Measurements from ENCODE around the gene MUSTN1.

MUSTN1 gene

DNA sequence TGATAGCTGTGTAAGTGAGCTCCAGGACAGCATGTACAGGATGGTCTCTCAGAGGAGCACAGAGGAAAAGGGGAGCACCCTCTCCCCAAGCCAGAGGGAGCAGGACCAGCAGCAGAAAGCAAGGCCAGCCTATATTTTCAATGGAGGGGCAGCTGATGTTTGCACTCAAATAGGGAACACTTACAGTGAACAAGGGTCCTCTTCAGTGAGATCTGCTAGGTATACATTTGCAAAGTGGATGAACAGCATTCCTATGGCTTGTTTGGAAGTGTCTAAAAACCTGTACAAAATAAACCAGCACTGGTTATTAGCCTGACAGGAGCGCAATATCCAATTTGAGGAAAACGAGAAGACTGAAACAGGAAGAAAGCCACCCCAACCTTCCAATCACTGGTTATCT is 17.6 kb upstream of the MUSTN1 start:
- DNase-seq (ENCODE audit: low spot score) = no peak

DNA sequence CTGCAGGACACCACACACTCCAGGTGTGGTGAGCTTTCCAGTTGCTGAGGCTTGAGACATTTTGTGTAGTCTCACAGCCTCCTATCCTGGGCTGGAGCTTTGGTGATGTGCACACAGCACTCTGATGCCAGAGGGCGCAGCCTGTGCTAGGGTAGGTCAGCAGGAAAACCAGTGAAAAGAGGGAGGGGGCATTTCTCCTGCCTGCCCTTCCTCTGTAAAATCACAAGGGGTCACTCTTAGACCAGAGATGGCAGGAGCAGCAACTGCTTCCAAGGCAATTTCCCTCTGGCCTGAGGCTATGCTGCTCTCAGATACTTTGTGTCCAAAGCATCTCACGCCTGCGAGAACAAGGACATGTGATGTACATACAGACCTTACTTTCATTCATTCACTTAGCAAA is 16.5 kb upstream of the MUSTN1 start:
- peak; percentile 36 for DNase-seq (ENCODE audit: low spot score)

DNA sequence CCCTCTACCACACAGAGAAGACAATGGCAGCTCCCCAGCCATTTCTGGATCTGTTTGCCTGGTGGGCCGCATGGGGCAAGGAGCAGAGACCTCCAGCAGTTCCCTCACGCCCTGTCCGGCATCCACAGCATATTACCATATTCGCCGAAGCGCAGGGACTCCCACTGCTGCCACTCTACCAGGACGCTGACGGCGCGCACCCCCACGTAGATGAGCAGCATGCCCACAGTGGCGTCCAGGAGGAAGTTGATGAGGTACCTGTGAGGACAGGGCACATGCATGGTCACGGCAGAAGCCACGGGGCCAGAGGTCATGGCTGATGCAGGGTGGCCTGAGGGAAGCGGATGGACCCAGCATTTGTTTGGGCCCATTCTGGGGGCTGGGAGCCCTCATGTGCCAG is 14.8 kb upstream of the MUSTN1 start:
- no peak for DNase-seq (ENCODE audit: low spot score)

DNA sequence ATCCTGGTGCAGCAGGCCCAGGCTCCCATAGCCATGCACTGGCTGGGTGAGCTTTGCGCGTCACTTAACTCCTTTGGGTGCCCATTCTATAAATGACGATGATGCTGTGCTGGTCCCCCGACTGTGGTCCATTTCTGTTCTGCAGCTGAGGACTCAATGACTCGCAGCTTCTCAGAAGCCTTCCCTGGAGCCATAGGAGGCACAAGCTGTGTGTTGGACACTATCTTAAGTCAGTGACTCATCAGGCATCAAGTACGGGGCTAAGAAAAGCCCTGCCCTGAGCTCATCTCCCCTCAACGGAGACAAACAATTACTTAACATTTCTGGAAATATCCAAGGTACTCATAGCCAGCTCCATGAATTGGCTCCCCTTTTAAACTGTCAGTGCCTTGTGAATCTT is 13.8 kb upstream of the MUSTN1 start:
- no peak for DNase-seq (ENCODE audit: low spot score)

DNA sequence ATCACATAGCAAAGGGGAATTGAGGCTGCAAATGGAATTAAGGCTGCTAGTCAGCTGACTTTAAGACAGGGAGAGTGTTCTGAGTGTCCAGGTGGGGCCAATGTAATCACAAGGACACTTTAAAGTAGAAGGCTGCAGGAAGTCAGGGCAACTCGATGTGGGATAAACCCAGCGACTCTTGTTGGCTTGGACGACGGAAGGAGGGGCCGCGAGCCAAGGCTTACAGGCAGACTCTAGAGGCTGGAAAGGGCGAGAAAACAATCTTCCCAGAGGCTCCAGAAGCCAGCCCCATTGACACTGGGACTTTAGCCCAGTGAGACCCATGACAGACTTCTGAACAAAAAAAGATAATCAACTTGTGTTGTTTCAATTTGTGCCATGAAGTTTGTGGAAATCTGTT is 12.9 kb upstream of the MUSTN1 start:
- DNase-seq (ENCODE audit: low spot score) = no peak

DNA sequence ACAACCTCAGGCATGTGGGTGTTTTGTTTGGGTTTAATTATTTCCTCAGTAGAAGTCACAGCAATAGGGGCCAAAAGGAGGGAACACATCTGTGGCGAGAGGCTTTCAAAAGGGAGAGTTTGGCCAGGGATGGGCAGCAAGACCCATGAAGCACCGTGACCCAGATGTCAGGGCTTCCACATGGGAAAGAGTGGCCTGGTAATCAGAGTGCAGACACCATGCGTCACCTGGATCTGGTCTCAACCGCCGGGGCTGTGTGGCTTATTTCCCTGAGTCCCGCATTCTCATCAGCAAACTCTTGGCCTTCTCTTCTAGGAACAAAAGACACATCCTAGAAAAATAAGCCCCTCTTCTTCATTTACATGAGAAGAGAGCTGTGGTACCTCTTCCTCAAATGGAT is 12.4 kb upstream of the MUSTN1 start:
- DNase-seq (ENCODE audit: low spot score) = no peak

DNA sequence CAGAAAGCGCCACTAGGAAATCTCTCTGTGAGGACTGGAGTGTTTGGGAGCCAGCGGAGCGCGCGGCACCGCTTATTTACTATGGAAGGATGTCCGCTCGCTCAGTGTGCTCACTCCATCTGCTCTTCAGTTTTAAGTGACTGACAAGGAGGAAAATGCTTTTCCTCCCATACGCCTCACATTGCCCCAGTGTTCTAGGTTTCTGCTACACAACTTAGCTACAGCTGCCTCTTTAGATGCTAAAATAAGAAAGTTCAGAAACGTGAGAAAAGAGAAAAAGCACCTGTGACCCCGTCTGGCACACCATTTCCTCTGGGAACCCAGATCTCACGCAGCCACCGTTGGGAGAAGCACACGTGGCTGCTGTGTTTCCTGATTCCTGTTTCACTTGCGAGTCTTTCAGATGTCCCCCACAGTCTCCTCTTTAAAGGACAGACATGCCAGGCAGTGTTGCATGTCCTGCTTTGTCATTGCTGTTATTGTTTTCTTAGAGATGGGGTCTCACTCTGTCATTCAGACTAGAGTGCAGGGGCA is 11.7 kb upstream of the MUSTN1 start:
- DNase-seq (ENCODE audit: low spot score) = no peak

DNA sequence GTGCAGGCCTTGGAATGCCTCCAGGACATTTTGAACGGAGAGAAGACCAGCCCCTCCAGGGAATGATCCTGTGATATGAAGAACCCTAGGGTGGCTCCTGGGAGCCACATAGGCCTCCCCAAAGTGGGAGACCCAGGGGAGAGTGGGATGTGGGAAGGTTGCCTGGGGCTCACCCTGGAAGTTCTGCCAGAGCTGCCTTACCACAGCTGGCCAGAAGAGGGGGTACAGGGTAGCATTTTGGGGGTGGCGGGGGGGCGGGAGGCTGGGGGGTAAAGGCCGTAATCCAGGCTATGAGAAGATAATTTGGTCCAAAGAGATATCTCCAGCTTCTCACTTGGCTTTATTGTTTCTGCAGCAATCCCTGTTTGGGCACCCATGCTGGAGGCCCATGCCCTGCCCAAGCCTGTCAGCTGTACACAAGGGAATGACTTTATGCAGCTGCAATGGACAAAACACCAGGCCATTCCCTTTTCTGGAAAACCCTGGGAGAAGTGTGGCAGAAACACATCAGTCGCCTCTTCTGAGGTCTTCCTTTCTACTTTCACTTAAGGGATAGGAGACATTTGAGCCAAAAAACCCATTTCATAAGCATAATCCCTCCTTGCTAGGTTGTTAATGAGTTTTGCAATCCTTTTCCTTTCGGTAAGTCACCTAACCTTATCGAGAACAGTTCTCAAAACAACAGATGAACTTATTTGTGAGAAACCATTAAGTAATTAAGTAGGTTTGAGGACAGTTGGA is 11.0 kb upstream of the MUSTN1 start:
- no peak for DNase-seq (ENCODE audit: low spot score)

DNA sequence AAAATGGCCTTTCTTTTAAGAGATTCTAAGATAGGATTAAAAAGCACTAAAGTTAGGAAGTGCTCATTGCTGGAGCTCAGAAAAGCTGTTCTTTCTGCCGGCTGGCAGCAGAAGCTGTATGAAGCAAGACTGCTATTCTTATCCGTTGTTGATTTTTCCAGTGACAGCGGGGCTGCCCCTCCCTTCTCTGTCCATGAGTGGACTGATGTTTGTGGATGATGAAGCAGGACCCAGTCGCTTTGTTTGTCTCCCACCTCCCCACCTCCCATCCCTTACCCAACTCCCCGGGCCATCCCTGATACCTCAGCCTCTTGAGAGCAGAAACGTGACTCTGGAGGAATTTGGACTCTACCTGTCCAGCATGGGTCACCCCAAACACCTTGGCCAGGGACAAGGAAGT is 10.3 kb upstream of the MUSTN1 start:
- no peak for DNase-seq (ENCODE audit: low spot score)

DNA sequence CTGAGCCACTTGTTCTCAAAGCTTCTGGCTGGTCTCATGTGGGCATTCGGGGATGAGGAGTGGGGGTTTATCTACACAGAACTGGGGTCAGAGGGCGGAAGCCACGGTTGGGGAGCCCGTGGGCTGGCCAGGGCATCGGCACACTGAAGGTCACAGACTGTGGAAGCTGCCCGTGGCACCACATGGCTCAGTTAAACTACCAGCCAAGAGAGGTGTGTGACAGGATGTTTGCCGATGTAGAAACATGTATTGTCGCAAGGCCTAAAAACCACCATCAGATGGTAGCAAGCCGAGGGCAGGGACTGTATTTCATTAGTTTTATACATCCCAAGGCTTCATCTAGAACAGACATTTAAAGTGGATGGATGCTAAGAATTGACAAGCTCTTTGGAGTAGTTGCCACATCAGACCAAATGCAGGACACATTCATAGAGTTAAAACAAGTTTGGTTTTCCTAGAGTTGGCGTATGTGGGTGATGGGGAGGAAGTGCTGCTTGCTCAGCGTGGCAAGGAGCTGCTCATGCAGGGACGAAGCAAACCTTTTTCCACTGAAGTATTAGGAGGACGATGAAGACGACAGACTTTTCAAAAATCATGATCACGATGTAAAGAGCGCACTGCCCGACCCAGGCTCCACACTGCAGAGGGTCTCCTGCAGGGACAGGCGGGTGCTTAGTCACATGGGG is 9.6 kb upstream of the MUSTN1 start:
- no peak for DNase-seq (ENCODE audit: low spot score)

DNA sequence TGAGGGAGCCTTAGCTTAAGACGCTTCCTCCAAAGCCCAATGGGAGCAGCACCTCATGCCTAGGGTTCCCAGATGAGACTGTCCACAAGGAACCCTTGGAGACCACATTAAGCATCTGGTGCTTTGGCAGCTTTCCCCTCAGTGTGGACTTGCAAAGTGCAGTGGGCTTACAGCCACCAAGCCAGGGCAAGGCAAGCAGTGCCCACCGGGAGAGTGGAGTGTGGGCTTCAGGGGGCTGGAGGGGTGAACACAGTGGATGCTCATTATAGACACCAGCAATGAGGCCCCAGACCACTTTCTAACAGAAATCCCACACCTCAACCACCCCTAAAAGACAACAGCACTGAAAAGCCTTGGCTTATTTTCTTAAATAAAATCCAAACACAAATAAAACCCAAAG is 9.1 kb upstream of the MUSTN1 start:
- no peak for DNase-seq (ENCODE audit: low spot score)

DNA sequence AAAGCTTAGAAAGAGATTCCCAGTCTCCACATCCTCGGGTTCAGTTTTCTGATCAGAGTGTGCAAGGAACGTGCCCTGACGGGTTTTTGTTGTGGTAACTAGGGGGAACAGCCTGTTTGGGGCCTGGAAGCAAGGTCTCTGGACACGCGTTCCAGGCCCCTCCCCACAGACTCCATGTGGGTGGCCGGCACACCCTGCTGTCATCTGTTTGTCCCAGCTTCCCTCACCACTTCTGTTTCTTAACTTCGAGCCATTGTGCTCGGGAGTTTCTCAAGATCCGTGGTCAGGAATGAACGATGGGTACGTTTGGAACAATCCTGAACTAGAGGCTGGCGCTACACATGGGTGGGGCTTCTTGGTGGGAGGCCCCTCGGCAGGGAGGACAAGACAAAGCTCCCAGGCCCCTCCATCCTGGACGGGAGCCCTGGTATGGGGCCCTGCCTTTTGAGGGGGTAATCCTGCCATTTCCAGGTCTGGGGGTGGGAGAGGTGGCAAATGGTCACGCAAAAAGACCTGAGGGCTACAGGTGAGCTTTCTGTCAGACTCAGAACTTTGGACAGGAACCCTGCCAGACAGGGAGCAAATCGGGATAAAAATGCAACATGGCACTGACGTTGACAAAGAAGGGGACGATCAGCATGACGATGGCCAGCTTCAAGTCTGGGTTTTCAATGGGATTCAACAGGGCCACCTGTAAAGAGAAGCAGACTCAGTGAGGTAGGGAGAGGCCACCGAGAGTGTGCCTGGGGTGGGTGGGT is 8.5 kb upstream of the MUSTN1 start:
- DNase-seq (ENCODE audit: low spot score) = no peak

DNA sequence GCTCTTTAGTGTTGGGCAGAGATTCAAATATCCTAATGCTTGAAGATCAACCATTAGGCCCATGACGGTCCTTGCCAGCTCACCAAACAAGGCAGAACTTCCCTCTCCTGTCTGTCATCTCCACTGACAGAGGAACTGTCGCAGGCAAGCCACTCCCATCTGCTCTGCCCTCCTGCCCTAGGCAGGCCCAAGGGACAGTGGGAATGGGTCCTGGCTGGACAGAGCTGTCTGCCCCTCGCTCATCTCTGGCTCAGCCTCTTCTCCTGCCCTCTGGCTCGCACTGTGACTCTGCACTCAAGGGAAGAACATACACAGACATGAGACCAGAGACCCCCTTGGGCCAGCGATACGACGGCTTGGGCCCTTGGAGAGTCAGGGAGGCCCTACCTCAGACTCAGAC is 7.6 kb upstream of the MUSTN1 start:
- no peak for DNase-seq (ENCODE audit: low spot score)

DNA sequence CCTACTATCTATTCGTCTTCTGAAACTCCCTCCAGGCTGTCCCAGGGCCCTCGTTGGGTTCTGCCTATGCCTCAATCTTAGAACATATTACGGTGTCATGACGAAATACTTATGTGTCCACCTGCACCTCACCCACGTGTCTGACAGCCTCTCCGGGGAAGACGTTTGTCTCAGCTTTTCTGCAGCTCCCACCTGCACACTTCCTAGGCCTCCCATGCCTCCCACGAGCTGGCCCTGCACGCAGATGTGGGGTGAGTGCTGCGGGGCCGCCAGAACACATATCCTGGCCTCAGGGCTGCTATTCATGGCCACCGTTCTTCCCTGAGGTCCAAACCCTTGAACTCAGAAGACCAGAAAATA is 7.1 kb upstream of the MUSTN1 start:
- no peak for DNase-seq (ENCODE audit: low spot score)

DNA sequence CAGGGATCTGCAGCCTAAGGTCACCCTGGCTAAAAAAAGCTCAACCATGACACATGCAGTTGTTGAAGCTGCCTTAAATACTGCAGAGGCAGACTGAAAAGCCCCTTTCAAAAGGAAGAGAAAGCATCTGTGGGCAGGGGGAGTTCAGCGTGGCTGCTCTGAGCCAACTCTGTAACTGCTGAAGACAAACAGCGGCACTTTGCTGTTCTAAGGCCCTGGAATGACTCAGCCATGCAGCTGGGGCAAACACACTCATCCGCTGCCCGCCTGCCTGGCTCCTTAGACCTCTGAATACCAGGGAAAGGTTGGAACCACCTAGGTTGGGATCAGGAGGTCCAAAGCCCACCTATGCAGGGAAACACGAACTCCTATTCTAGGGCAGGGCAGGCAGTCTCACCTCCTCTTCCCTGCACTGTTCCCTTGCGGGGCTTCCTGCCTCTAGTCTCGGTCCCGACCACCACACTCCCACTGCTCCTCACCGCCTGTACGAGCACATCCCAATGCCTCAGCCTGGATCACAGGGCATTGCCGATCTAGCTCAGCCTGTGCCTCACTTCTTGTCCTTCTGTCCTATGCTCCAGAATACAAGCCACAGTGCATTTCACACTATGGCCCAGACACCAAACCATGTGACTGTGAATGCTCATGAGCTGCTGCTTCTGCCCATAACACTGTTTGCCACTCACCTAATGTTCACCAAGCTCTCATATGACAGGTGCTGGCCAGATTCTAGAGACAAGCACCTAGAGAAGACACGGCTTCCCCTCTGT is 6.6 kb upstream of the MUSTN1 start:
- no peak for DNase-seq (ENCODE audit: low spot score)

DNA sequence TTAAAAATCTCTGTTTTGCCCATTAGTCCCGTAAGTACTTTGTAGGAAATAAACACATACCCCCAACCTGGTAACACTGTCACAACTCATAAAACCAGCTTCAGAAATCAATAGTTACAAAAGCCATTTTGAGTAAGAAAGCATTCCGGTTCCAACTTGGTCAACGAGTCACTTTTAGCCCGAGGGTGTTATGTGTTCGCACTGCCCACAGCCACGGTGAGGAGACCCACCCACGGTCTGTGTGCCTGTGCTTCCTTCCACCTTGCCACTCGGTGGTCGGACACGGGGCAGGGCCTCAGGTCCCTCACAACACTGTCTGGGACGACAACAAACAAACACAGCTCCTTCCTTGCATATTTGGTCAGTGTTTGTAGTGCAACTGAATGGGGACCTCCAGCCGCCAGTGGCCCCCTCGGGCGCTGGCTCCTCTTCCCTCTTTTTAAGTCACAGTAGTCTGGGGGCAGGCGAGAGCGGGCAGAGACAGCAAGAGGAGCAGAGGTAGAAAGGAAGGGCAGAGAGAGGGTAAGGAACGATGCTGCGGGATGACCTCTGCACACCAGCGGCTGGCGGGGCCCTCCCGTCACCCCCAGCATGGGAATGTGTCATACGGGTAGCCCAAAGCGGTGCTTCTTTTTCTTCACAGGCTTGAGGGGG is 5.2 kb upstream of the MUSTN1 start:
- no peak for DNase-seq (ENCODE audit: low spot score)

DNA sequence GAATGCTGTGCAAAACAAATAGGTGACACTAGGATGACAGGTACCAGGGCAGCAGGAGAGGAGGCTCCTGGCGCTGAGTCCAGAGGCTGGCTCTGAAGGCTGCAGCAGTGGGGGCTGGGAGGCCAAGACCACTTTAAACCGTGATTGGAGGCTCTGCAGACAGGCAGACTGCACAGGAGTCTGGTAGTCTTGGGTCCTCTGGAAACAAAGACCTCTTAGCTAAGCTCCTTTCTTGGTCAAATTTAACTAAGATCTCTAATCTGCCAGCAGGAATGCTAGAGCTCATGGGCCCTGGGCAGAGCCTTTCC is 4.4 kb upstream of the MUSTN1 start:
- no peak for DNase-seq (ENCODE audit: low spot score)

DNA sequence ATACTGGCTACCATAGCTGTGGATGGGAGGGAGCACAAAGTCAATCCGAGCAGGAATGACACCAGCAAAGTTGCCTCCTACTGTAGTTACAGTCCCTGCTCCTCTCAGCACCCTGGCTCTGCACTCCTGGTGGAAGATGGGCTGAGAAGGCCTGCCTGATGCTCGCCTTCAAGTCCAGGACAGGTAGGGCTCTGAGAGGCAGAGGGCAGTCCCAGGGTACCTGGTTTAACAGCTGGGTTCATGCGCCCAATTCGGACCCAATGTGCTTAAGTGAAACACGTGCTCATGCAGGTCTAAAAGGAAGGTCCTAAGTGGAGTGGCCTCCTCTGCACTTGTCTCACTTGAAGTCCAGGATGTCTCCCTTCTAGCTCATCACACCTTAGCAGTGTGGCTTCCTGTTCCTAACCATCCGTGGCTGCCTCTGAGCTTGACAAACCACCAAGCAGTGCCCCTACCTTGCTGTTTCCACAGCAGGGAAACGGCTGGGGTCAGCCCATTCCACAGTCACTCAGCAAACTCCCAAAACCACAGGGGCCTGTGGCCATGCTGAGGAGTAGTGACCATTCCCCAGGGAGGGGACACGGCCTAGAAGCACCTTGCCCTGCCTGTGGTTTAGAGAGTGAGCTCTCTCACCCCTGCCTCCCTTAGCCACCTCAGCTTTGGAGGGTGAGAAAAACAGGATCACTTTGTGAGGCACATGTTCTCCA is 3.9 kb upstream of the MUSTN1 start:
- no peak for DNase-seq (ENCODE audit: low spot score)

DNA sequence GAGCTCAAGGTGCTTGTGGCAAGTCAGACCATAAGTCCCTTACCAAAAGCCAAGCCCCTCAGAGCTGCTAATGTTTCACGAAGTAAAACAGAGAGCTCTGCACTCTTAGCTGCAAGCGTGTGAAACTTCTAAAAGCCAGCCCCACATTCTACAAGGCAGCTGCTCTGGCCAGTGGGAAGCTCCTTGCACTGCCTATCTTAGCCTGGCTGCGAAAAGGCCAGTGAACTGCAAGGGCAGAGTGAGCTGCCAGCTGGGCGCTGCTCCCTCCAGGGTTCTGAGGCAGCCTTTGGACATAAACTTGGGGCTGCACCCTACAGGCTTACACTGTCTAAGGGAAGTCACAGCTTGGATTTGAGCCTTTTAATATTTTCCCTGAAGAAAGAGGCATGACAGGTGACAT is 2.2 kb upstream of the MUSTN1 start:
- DNase-seq (ENCODE audit: low spot score) = no peak

DNA sequence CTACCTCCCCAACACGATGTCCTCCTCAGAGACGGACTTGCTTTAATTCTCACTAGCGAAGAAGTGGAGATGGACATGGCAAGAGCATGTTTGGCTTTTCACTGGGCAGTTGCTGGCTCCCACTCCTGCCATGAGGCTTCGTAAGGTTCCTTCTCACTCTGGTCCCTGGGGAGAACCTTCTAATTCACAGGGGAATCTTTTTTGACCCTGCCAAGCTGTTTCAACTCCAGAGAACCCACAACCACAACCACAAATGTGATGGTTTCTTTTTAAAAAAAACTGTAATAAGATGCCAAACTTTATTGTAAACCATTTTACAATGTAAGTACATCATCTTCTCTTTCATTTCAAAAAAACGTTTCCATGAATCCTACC is 1.6 kb upstream of the MUSTN1 start:
- no peak for DNase-seq (ENCODE audit: low spot score)

Measured in SK-N-DZ (cell line).